Neural cell (in vitro differentiated cells): ENCODE measurements around the gene DENND5B. TPM values are rescaled to one million over a fixed set of nuclear protein-coding genes. Genes with fewer than 3 reads are reported as not detected.
"Not testable (repeated sequence)": the region's sequence is repeated elsewhere in the genome, so short reads cannot be mapped to it uniquely, and the experiment has no call there.

Experiments
- H2AFZ ChIP-seq: fragments of 200-600, 300-800 bp; sonication (generic), shearing (Covaris generic); 2 replicates; pipeline ENCODE4 v1.6.0; 2014; ENCODE audit warnings: low read depth, mild to moderate bottlenecking, antibody characterized with exemption, low read length, moderate library complexity
- H3F3A ChIP-seq: fragments of 200-600 bp; shearing (Covaris generic); 2 replicates; pipeline ENCODE4 v1.6.1; 2016; ENCODE audit warnings: mild to moderate bottlenecking, moderate library complexity, mixed read lengths, antibody characterized with exemption, low read length; ENCODE audit not compliant: insufficient read depth, poor library complexity, severe bottlenecking
- H3K27ac ChIP-seq: fragments of 200-600, 300-800 bp; sonication (generic), shearing (Covaris generic); 2 replicates; pipeline ENCODE4 v1.5.1; 2014; ENCODE audit warnings: mild to moderate bottlenecking, low read length, moderate library complexity
- H3K27me3 ChIP-seq: fragments of 300-800, 200-600 bp; sonication (generic), shearing (Covaris generic); 2 replicates; pipeline ENCODE4 v1.6.0; 2014; ENCODE audit warnings: mild to moderate bottlenecking, low read depth, low read length, moderate library complexity; ENCODE audit not compliant: insufficient read depth
- H3K36me3 ChIP-seq: fragments of 300-800, 200-600 bp; sonication (generic), shearing (Covaris generic); 2 replicates; pipeline ENCODE4 v1.5.1; 2014; ENCODE audit warnings: mild to moderate bottlenecking, antibody characterized with exemption, low read length, moderate library complexity; ENCODE audit not compliant: insufficient read depth
- H3K4me2 ChIP-seq: fragments of 300-800, 200-600 bp; sonication (generic), shearing (Covaris generic); 2 replicates; pipeline ENCODE4 v1.6.0; 2014; ENCODE audit warnings: mild to moderate bottlenecking, low read length
- H3K4me3 ChIP-seq: fragments of 300-800, 200-600 bp; sonication (generic), shearing (Covaris generic); 2 replicates; pipeline ENCODE4 v1.5.1; 2014; ENCODE audit warnings: mild to moderate bottlenecking, low read length, moderate library complexity
- H3K79me2 ChIP-seq: fragments of 200-600 bp; shearing (Covaris generic); replicated peaks from 2 replicates; pipeline ENCODE4 v1.6.0; 2014; ENCODE audit warnings: mild to moderate bottlenecking, low read length, moderate library complexity; ENCODE audit not compliant: insufficient read depth
- H3K9ac ChIP-seq: fragments of 300-800, 200-600 bp; sonication (generic), shearing (Covaris generic); 2 replicates; pipeline ENCODE4 v1.6.1; 2016; ENCODE audit warnings: mild to moderate bottlenecking, low read length, mixed read lengths
- H3K9me2 ChIP-seq: fragments of 200-600 bp; shearing (Covaris generic); 2 replicates; pipeline ENCODE4 v1.6.1; 2016; ENCODE audit warnings: mild to moderate bottlenecking, low read length, mixed read lengths; ENCODE audit not compliant: insufficient read depth
- H3K9me3 ChIP-seq: fragments of 200-600, 300-800 bp; sonication (generic), shearing (Covaris generic); 2 replicates; pipeline ENCODE4 v1.6.1; 2016; ENCODE audit warnings: mild to moderate bottlenecking, mixed run types, low read length, moderate library complexity, mixed read lengths
- H4K20me1 ChIP-seq: fragments of 200-600 bp; shearing (Covaris generic); 2 replicates; pipeline ENCODE4 v1.6.1; 2016; ENCODE audit warnings: mild to moderate bottlenecking, mixed run types; ENCODE audit not compliant: insufficient read depth
- EP300 ChIP-seq: fragments of 450-650 bp; conservative IDR thresholded peaks from 2 replicates; pipeline ENCODE4 v1.6.1; 2014; ENCODE audit warnings: antibody characterized with exemption, mild to moderate bottlenecking, moderate library complexity; ENCODE audit not compliant: poor library complexity, severe bottlenecking
- EZH2 ChIP-seq: fragments of 200-600, 300-800 bp; shearing (Covaris generic), sonication (generic); IDR thresholded peaks from 2 replicates; pipeline ENCODE4 v1.6.1; 2014; ENCODE audit warnings: antibody characterized with exemption, low read length, borderline replicate concordance, mild to moderate bottlenecking; ENCODE audit not compliant: insufficient read depth, poor library complexity, severe bottlenecking
- MXI1 ChIP-seq: fragments of 450-650 bp; conservative IDR thresholded peaks from 2 replicates; pipeline ENCODE4 v1.6.1; 2014; ENCODE audit warnings: antibody characterized with exemption, mild to moderate bottlenecking; ENCODE audit not compliant: poor library complexity, severe bottlenecking
- POLR2AphosphoS5 ChIP-seq: IDR thresholded peaks from 2 replicates; pipeline ENCODE4 v1.6.1; 2012
- RAD21 ChIP-seq: fragments of 450-650 bp; conservative IDR thresholded peaks from 2 replicates; pipeline ENCODE4 v1.6.1; 2014; ENCODE audit warnings: antibody characterized with exemption, mild to moderate bottlenecking, moderate library complexity
- REST ChIP-seq: IDR thresholded peaks from 2 replicates; pipeline ENCODE4 v1.6.1; 2012; ENCODE audit warnings: borderline replicate concordance
- SMC3 ChIP-seq: fragments of 450-650 bp; conservative IDR thresholded peaks from 2 replicates; pipeline ENCODE4 v1.6.1; 2014; ENCODE audit warnings: antibody characterized with exemption, mild to moderate bottlenecking, moderate library complexity; ENCODE audit not compliant: poor library complexity
- TAF1 ChIP-seq: IDR thresholded peaks from 2 replicates; pipeline ENCODE4 v1.6.1; 2012; ENCODE audit warnings: low read depth
- polyA plus RNA-seq: library from polyadenylated mRNA; depleted of rRNA; stranded (reverse); fragments of >200 nt; gene quantifications from 2 replicates; pipeline ENCODE4 v1.2.3, GENCODE V29; 2014
- TF ChIP-seq, protein P1 (sequence below): fragments of 450-650 bp; IDR thresholded peaks from 2 replicates; pipeline ENCODE4 v1.5.1; 2014; ENCODE audit warnings: antibody characterized with exemption, mild to moderate bottlenecking, moderate library complexity; ENCODE audit not compliant: poor library complexity, severe bottlenecking

The DENND5B gene
- polyA plus RNA-seq, 1 donor from 2014 or later: 23.8 TPM

GRCh38 chr12:31387011-31387410 lies 203.9 kb downstream of the DENND5B start:
- H3K9me3 ChIP-seq: no peaks in the 10 kb centered on the region
- H3K4me3 ChIP-seq: no peak overlapping the region
- H3K9ac ChIP-seq: no peak overlapping the region

DNA sequence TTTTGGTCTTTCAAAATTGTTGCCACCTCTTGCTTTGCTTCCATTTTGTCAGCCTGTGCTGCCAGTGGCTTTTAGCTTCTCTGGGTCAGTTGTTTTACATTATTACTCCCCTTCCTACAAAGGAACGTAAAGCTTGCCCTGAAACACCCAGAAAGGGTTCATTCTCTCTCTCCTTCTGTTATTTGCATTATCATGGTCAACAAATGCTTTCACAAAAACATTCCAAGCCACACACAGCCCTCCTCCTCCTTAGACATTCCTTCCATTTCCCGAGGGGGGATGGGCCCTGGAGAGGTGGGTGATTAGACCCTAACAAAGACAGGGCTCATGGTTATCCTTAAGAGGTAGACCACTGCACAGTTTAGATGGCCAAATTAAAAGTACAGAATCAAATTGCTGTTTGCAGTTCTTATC lies 204.6 kb downstream of the DENND5B start:
- Histone ChIP-seq H3K4me3 (no peak overlapping the region), H3K79me2 (no peaks in the 10 kb centered on the region), H3K36me3 (peaks cover 21% of the 10 kb centered on the region), H2AFZ (no peak overlapping the region), H3K9me3 (no peaks in the 10 kb centered on the region), H3F3A (no peaks in the 10 kb centered on the region), H3K9ac (no peak overlapping the region), H3K9me2 (no peaks in the 10 kb centered on the region), H3K4me2 (no peak overlapping the region), H4K20me1 (no peaks in the 10 kb centered on the region), H3K27me3 (no peaks in the 10 kb centered on the region), H3K27ac (no peak overlapping the region)
- no peak for TF ChIP-seq POLR2AphosphoS5
- no peak for TF ChIP-seq RAD21
- no peak for TF ChIP-seq REST
- TF ChIP-seq TAF1: no peak
- TF ChIP-seq EZH2: no peak
- no peak for TF ChIP-seq SMC3
- TF ChIP-seq, protein P1, sequence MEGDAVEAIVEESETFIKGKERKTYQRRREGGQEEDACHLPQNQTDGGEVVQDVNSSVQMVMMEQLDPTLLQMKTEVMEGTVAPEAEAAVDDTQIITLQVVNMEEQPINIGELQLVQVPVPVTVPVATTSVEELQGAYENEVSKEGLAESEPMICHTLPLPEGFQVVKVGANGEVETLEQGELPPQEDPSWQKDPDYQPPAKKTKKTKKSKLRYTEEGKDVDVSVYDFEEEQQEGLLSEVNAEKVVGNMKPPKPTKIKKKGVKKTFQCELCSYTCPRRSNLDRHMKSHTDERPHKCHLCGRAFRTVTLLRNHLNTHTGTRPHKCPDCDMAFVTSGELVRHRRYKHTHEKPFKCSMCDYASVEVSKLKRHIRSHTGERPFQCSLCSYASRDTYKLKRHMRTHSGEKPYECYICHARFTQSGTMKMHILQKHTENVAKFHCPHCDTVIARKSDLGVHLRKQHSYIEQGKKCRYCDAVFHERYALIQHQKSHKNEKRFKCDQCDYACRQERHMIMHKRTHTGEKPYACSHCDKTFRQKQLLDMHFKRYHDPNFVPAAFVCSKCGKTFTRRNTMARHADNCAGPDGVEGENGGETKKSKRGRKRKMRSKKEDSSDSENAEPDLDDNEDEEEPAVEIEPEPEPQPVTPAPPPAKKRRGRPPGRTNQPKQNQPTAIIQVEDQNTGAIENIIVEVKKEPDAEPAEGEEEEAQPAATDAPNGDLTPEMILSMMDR: no peak

More at GRCh38 chr12:31387011-31387410, 203.9 kb downstream of the DENND5B start:
- Histone ChIP-seq H3K27ac (no peak overlapping the region), H3K79me2 (no peaks in the 10 kb centered on the region), H3K4me2 (no peak overlapping the region), H3K27me3 (no peaks in the 10 kb centered on the region), H2AFZ (no peak overlapping the region), H3K36me3 (peaks cover 21% of the 10 kb centered on the region), H4K20me1 (no peaks in the 10 kb centered on the region), H3K9me2 (no peaks in the 10 kb centered on the region), H3F3A (no peaks in the 10 kb centered on the region)
- TF ChIP-seq, protein P1: no peak
- no peak for TF ChIP-seq EP300
- TF ChIP-seq RAD21: no peak
- TF ChIP-seq TAF1: no peak
- TF ChIP-seq SMC3: no peak
- TF ChIP-seq REST: no peak
- no peak for TF ChIP-seq POLR2AphosphoS5
- TF ChIP-seq EZH2: no peak
- no peak for TF ChIP-seq MXI1

- H3K9ac ChIP-seq, H3F3A ChIP-seq, H3K79me2 ChIP-seq, H4K20me1 ChIP-seq, H3K4me3 ChIP-seq, H2AFZ ChIP-seq, H3K27me3 ChIP-seq, H3K9me3 ChIP-seq, H3K4me2 ChIP-seq, H3K9me2 ChIP-seq, H3K36me3 ChIP-seq, H3K27ac ChIP-seq: not testable (repeated sequence)
These were observed 213.7 kb downstream of the DENND5B start for GRCh38 chr12:31377210-31377609.
